Urothelium cell line (cell line): ENCODE results near the gene CEACAM19.
"Not testable (repeated sequence)": the region's sequence is repeated elsewhere in the genome, so short reads cannot be mapped to it uniquely, and the experiment has no call there.

Experiments used
- DNase-seq: peaks from one replicate; pipeline ENCODE4 v3.0.0; 2011; ENCODE audit warnings: low spot score, mixed read lengths
- FAIRE-seq: peaks from 2 replicates; lab custom pipeline; 2011; peaks lifted over from hg19 to GRCh38; lab: Jason Lieb, UNC

CEACAM19 gene, protein sequence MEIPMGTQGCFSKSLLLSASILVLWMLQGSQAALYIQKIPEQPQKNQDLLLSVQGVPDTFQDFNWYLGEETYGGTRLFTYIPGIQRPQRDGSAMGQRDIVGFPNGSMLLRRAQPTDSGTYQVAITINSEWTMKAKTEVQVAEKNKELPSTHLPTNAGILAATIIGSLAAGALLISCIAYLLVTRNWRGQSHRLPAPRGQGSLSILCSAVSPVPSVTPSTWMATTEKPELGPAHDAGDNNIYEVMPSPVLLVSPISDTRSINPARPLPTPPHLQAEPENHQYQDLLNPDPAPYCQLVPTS

DNA sequence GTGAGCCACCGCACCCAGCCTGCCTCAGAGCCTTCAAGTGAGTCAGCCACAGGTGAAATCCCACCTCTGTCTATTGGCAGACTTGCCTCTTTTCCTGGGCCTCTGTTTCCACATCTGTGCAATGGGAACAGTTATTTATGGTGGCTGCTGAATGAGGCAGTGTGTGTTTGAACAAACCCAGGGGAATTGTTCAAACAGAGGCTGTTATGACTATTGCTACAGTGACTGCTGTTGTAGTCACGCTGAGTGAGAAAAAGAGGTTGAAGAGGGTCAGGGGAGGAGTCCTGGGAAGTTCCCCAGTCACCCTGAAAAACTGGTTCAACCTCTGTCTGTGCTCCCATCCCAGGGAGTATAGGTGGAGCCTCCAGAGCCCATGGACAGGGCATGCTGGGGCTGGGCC lies at the start of gene CEACAM19:
Gene CEACAM19 (plus strand): TSS at position 83 of the 400 bp plus-strand sequence. CDS start 450 bp downstream, outside the sequence.
- FAIRE-seq = no peak
- no peak for DNase-seq

DNA sequence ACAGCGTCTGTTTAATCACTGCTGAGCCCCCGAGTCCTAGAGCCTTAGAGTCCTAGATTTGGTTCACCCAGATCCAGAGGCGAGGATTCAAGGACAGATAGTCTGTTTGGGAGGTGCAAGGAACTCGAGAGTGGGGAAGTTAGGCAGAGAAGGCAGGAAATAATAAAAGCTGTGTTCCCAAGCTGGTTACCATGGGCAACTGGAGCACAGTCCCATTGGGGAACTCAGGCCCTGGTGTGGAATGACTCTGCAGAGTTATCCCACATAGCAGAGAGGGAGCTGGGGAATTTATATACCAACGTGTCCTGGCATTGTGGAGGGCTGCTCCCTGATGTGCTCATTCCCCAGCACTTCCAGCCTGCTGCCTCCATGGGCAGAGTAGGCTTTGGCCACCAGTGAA lies 48.2 kb upstream of the CEACAM19 start:
- FAIRE-seq (no peak), DNase-seq (no peak)

DNA sequence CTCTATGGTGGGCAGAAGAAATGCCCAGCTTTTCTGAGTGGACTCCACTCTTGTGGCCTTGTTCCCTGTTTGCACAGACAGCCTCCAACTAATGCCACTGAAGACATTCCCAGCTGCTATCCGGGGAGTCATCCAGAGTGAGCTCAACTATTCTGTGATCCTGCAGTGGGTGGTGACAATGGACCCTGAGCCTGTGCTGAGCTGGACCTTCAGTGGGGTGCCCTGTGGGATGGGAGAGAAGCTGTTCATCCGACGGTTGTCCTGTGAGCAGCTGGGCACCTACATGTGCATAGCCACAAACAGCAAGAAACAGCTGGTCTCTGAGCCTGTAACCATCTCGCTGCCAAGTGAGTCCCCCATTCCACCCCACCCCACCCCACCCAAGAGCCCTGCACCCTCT lies 47.7 kb upstream of the CEACAM19 start:
- FAIRE-seq (no peak), DNase-seq (no peak)

DNA sequence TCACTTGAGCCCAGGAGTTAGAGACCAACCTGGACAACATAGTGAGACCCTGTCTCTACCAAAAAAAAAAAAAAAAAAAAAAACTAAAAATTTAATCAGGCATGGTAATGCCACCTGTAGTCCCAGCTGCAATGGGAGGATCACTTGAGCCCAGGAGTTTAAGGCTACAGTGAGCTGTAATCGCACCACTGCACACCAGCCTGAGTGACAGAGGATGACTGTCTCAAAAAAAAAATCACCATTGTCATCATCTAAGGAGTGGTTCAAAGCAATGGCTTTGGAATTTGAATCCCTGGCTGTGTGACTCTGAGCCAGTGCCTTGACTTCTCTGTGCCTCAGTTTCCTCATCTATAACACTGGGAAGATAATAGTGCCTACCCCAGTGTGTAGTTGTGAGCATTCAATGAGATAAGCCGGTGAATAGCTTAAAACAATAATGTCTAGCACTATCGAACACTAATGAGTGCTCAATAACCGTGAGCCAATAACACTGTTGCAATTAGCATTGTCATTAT lies 46.4 kb upstream of the CEACAM19 start:
- FAIRE-seq (peak; percentile 30), DNase-seq (no peak)

DNA sequence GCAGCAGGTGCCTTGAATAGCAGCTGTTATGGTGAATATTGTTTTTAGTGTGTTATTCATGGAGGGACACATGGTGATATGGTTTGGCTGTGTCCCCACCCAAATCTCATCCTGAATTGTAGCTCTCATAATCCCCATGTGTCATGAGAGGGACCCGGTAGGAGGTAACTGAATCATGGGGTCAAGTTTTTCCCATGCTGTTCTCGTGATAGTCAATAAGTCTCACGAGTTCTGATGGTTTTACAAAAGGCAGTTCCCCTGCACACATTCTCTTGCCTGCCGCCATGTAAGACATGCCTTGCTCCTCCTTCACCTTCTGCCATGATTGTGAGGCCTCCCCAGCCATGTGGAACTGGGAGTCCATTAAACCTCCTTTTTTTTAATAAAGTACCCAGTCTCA lies 45.6 kb upstream of the CEACAM19 start:
- FAIRE-seq, DNase-seq: not testable (repeated sequence)

DNA sequence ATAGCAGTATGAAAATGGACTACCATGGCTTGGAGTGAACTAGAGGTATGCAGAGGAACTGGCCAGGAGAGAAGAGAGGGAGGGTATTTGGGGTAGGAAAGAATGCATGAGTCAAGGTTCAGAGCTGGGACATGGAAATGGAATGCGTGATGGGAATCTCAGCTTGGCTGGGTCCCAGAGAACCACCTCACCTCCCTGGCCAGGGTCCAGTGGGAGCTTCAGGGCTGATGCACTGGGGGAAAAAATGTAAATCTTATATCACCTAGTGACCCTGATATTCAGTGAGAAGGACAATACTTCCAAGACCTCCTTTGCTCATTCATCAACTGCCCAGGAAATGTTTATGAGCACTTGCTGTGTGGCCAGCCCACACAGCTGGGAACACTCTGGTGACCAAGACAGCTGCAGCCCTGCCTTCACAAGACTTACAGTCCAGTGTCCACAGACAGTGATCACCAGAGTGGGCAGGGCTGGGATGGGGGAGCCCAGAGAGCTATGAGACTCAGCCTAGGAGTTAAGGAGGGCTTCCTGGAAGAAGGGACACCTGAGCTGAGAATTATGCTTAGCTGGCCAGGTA lies 45.1 kb upstream of the CEACAM19 start:
- FAIRE-seq (peak; percentile 94), DNase-seq (peak; percentile 87)

DNA sequence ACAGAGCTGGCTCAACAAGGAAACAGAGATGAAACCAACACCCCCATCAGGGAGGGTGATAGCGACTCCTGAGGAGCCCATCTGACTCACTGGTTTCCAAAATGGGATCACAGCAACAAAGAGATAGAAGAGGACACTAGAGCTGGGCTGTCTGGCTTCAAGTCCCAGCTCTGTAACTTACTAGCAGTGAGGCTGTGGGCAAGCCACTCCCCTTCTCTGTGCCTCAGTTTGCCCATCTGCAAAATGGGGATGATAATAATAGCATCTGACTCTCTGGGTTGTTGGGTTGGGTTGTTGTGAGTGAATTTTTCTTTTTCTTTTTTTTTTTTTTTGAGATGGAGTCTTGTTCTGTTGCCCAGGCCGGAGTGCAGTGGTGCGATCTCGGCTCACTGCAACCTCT lies 43.7 kb upstream of the CEACAM19 start:
- FAIRE-seq (no peak), DNase-seq (no peak)

DNA sequence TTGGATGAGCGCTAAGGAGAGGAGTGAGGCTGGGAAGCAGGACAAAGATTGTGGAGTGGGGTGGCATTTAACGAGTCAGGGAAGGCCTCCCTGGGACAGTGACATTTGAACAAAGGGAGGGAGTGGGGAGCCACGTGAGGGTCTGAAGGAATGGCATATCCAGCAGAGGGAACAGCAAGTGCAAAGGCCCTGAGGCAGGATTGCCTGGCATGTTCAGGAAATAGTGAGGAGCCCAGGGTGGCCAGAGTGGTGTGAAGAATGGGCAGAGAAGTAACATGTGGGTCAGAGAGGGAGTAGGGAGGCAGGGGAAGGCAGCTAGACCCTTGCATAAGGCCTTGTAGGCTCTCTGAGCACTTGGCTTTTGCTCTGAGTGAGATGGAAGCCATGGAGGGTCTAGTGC lies 42.5 kb upstream of the CEACAM19 start:
- no peak for FAIRE-seq
- no peak for DNase-seq

DNA sequence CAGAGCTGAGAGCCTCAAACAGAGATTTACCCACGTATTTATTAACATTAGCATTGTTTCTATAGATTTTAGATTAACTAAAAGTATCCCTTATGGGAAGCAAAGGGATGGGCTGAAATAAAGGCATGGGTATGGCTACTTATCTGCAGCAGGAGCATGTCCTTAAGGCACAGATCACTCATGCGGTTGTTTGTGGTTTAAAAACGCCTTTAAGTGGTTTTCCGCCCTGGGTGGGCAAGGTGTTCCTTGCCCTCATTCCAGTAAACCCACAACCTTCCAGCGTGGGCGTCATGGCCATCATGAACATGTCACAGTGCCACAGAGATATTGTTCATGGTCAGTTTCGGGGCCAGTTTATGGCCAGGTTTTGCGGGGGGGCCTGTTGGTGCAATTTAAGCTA lies 39.7 kb upstream of the CEACAM19 start:
- DNase-seq, FAIRE-seq: not testable (repeated sequence)

DNA sequence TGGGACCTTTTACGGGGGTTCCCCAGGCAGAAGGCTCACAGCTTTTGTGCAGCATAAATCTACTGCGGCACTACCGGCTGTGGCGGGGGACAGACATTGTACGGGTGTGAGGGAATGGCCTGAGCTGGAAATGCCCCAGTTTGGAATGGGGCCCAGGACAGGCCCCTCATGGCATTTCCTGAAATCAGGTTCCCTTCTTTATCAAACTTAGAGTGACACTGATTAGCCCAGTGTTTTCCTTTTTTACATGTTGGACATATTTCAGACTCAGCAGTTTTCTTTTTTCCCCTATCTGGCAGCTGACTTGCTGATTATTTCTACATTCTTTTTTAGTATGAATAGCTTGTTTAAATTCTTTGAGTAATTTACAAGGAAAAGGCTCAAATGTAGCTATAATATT lies 37.2 kb upstream of the CEACAM19 start:
- not testable (repeated sequence) for DNase-seq, FAIRE-seq

DNA sequence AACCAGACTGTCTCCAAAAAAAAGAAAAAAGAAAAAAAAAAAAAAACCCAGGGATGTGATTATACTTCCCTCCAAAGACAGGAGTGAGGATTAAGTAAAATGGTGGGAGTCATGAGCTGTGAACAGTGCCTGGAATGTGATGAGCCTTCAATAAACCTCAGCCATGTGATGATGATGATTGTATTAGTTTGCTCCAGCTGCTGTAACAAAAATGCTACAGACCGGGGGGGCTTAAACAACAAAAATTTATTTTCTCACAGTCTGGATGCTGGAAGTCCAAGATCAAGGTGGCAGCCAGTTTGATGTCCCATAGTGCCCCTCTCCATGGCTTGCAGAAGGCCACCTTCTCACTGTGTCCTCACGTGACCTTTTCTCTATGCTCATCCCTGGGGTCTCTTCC lies 36.5 kb upstream of the CEACAM19 start:
- DNase-seq = no peak

DNA sequence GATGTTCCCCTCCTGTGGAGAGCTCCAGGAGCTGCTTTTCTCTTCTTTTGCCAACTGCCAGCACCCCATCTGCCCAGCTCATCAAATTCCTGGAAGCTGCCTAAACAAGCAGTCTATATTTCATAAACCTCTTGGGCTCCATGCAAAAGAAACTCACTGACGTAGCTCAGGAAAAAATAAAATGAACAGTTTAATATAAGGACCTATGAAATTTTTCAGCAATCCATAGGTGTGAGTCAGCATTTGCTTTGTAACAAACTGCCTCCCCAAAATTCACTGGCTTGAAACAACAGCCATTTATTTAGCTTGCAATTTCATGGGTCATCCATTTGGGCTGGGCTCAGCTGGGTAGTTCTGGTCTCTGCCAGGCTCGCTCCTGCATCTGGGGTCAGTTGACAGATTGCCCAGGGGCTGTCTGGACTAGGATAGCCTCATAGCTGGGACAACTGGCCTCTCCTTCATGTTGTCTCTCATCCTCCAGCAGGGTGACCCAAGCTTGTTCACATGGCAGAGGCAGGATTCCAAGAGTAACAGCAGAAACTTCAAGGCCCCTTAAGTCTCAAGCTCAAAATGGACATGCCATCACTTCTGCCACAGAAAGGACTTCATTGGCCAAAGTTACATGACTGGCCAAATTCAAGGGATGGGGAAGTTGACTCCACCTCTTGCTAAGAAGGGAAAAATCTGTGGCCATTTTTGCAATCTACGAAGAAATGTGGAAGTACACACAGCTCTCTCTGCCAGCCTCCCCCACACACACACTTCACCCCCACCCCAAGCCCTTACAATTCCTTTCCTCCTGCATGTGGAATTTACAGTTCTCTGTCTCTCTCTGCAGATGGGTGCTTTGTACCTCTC lies 35.5 kb upstream of the CEACAM19 start:
- no peak for DNase-seq
- no peak for FAIRE-seq

More for the DNA sequence above, 36.5 kb upstream of the CEACAM19 start:
- no peak for FAIRE-seq

DNA sequence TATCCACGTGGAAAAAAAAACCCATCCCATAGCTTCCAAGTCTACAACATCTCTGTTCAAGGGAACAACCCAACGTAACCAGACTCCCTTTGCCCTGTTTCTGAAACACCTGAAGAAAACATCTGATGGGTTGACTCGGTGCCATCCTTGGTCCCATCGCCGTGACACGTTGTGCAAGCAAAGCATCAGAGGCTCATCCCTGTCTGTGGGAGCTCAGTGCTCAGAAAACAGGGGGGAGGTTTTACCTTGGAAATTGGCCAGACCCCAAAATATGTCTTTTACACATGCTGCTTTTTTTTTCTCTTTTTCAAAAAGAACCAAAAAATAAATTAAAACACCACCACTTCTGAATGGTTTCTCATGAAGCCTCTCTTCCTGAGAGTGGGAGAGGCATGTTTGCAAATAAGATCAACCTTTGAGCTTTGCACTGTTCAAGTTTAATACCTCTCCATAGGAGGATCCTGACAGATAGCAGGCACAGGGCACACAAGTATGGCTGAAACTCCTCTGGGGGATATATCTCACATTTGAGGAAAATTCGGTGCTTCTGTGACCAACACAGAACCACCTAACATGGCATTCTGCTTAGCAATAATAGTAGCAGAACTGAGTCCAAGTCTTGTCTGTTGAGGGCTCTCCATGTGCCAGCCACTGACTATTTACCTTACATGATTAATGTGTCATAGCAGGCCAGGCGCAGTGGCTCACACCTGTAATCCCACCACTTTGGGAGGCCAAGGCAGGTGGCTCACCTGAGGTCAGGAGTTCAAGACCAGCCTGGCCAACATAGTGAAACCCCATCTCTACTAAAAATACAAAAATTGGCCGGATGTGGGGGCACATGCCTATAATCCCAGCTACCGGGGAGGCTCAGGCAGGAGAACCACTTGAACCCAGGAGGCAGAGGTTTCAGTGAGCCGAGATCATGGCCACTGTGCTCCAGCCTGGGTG lies 34.6 kb upstream of the CEACAM19 start:
- DNase-seq = no peak
- no peak for FAIRE-seq

DNA sequence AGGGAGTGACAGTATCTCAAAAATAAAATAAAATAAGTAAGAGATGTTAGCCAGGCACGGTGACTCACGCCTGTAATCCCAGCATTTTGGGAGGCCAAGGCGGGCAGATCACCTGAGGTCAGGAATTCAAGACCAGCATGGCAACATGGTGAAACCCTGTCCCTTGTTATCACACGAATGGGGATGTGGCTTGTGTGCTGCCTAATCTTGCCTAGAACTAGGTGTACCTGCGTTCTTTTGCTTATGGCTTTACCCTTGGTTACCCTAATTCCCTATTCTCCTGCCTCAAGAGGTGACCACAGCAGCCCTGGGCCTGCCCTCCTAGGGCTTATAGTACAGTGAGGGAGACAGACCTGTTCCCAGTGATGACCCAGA lies 33.9 kb upstream of the CEACAM19 start:
- no peak for DNase-seq
- no peak for FAIRE-seq

DNA sequence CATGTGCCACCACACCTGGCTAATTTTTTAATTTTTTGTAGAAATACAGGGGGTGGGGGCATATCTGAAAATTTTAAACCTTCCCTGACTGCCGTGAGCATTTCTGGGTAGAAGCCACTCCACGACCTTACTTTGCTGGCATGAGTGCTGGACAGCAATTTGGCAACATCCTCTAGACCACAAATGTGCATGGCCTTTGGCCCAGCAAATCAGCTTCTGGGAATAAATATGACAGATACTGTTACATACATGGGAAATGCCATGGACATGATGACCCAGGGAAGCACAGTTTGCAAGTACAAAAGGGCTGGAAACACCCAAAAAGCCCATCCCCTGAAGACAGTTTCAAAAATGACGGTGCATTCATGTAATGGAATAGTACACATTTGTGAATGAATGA lies 30.8 kb upstream of the CEACAM19 start:
- DNase-seq = no peak
- no peak for FAIRE-seq

DNA sequence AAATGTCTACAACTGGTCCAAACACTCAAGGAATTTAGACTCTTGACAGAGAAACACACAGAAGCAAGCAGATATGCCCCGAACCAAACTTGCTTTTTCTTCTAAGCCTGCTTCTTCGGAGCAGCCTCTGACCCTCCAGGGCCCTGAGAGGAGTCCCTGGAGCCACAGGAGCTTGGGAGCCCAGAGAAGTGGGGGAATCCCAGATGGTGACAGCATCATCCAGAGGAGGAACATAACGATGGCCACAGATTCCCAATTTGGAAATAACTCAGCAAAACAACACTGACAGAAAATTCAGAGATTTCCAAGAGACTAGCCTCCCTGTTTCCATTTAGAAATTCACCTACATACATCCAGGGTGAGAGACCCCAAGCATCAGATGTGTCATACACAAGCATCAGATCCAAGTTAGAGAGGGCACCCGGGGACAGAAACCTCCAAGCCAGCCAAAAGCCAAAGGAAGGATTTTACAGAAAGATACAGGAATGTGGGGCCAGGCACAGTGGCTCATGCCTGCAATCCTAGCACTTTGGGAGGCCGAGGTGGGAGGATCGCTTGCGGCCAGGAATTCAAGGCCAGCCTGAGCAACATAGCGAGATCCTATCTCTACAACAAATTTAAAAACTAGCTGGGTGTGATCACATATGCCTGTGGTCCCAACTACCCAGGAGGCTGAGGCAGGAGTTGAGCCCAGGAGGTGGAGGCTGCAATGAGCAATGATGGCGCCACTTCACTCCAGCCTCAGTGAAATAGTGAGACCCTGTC lies 29.6 kb upstream of the CEACAM19 start:
- DNase-seq (no peak), FAIRE-seq (no peak)

DNA sequence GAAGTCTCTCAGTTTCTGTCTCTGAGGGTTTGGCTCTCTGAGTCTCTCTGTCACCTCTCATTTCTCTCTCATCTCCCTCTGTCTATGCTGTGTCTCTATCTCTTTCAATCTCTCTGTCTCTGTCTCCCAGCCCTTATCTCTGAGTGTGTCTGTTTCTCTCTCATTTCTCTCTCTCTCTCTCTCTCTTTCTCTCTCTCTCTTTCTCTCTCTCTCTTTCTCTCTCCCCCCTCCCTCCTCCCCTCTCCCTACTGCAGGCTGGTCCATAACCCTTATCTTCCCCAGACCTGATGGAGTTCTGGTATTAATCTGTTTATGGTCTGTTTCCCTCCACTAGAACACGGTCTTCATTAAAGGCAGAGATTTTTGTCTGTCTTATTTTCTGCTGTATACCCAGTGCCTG lies 28.9 kb upstream of the CEACAM19 start:
- DNase-seq = no peak
- FAIRE-seq = no peak

DNA sequence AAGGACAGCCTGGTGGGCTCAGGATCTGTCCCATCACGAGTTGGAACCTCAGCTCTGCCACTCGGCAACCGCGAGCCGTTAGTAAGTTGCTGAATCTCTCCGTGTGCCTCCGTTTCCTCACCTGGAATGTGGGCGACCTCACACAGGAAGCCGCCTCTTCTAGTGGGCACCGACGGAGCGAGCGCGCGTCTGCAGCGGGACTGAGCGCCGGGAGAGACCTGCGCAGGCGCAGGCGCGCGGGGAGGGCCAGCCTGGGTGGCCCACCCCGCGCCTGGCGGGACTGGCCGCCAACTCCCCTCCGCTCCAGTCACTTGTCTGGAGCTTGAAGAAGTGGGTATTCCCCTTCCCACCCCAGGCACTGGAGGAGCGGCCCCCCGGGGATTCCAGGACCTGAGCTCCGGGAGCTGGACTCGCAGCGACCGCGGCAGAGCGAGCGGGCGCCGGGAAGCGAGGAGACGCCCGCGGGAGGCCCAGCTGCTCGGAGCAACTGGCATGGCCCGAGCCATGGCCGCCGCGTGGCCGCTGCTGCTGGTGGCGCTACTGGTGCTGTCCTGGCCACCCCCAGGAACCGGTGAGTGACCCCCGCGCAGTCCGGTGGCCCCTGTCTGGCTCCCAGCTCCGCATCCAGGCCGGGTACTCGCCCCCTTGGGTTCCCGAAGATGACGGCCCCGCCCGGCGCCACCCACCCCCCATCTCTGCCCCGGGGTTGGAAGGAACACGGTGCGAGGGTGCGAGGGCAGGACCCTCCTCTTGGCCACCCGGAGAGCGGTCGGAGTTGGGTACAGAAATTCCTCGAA lies 27.5 kb upstream of the CEACAM19 start, which contains the start of gene PVR:
Gene PVR (plus strand): TSS at position 306 of the 797 bp plus-strand sequence. CDS start 187 bp downstream, at position 493.
- FAIRE-seq (no peak), DNase-seq (peak; percentile 96)
